WTC11 (cell line): ENCODE data around the gene FBRSL1.

Source experiments
- CTCF ChIP-seq: fragments of 200-600 bp; IDR thresholded peaks from 2 replicates; pipeline ENCODE4 v1.8.0; 2022; ENCODE audit warnings: antibody characterized with exemption
- PRDM15 ChIP-seq: sonication (generic); formaldehyde crosslinking; IDR thresholded peaks from 2 replicates; pipeline ENCODE4 v1.8.0; 2022; ENCODE audit warnings: missing genetic modification reagents
- ZNF396 ChIP-seq: fragments of 250-450 bp; sonication (Bioruptor Pico); IDR thresholded peaks from 2 replicates; pipeline ENCODE4 v1.8.0; 2021; ENCODE audit warnings: mild to moderate bottlenecking, moderate library complexity, borderline replicate concordance

GRCh38 chr12:132495629-132496357 lies 5.8 kb downstream of the FBRSL1 start:
- TF ChIP-seq CTCF: no peak
- TF ChIP-seq PRDM15: no peak
- TF ChIP-seq ZNF396 (CRISPR knock-in tag): no peak
